HK-2 (cell line): Measurements from ENCODE around the gene CNOT9.

Source experiments
- DNase-seq: peaks from one replicate; pipeline ENCODE4 v3.0.0-alpha.2; 2018; ENCODE audit not compliant: unreplicated experiment

Gene CNOT9

DNA sequence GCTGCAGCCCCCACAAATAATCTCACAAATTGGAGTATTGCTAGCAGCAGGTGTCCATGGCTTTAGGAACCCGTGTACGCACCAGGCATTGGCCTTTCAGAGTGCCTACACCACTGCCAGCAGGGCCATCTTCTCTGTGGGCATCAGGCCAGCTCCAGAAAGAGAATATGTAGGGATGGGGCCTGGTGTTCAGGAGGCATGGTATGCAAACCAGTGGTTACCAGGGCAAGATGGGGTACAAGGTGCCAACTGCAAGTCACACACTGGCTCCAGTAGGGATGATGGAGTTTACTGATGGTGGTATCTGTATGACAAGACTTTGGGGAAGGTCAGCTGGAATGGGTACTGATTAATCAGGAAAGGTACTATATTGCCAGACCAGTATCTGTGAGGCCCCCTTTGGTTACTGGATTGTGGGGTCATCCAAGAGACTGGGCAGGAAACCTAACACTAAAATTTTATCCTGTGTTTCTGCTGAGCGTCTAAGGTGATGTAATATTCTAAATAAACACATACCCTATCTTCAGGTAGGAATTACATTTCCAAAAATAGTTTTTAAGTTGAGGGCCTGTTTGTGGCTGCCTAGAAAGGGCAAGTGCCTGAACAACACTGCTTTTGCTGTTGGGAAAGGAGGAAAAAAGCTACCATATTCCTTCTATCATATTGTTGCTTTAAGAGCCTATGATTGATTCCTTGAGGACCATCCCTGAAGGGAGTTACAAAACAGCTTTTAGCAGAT is 9.0 kb downstream of the CNOT9 start:
- DNase-seq: no peak

DNA sequence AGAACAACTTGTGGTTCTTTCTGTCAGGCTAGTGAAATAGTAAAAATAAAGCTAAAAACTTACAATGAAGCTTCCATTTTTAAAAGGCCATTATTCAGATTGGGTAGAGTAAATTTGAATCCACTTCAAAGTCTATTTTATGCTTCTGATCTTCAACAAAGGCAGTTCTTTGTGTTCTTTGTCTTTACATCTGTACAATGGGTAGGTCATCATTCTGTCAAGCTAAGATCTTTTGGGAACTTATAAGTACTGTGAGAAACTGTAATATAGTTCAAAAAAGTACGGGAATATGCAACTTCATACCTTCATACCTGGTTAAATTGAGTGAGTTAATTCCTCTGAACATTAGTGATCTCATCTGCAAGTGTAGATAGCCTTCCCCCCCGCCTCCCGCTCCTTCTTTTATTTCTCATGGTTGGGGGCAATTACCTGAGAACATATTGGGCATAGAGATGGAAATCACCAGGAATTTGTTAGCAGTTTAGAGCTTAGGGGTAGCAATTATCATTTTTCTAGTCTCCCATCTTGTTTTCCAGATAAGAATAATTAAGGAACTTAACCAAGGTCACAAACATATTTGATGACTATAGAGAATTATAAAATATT is 9.7 kb downstream of the CNOT9 start:
- DNase-seq: no peak

DNA sequence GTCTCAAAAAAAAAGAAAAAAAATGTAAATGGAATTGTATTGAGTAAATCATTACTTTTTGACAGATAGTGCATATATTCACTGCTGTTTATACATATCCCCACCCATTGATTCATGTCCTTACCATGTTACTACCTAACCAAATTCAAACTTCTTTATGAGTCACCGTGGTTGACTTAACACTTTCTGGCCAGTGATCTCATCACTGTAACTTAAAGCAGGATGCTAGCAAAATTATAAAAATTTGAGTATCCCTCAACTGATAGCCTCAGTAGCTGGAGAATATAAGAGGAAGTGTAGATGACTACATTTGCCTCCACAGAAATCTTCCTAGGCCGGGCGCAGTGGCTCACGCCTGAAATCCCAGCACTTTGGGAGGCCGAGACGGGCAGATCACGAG is 13.4 kb downstream of the CNOT9 start:
- DNase-seq: no peak

DNA sequence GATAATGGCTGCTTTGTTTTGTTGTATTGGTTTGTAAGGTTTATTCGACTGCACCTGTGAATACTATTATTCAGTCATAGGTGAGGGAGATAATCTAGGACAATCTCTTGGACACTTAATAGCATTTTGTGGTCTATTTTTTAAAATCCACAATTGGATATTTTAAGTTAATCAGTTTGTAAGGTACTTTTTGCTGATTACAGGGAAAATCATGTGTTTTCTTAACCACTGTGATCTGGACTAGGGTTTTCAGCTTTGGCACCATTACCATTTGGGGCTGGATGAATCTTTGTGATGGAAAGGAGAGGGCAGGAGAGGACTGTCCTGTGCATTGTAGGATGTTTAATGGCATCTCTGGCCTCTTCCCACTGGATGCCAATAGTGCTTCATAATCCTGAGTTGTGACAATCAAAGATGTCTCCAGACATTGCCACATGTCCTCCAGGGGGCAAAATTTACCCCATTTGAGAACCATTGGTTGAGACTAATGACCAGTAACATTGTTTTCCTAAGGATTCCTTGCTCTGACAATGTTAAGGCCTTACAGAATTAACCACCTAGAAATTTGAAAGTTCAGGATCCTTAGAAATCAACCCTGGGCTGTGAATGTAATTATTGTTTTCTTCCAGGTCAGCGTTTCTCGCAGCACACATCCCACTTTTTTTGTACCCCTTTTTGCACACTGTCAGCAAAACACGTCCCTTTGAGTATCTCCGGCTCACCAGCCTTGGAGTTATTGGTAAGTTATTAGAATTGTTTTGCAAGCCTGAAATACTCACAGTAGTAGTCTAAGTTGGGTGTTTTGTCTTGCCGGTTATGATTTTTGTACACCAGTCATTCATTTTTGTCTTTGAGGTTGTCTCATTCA is 15.6 kb downstream of the CNOT9 start:
- no peak for DNase-seq

DNA sequence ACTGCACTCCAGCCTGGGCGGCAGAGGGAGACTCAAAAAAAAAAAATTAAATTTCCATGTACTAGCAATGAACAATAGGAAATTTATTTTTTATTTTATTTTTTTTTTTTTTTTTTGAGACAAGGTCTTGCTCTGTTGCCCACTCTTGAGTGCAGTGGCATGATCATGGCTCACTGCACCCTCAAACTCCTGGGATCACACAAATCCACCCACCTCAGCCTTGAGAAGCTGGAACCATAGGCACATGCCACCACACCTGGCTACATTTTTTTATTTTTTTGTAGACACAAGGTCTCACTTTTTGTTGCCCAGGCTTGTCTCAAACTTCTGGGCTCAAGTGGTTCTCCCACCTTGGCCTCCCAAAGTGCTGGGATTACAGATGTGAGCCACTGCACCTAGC is 16.9 kb downstream of the CNOT9 start:
- DNase-seq: no peak

DNA sequence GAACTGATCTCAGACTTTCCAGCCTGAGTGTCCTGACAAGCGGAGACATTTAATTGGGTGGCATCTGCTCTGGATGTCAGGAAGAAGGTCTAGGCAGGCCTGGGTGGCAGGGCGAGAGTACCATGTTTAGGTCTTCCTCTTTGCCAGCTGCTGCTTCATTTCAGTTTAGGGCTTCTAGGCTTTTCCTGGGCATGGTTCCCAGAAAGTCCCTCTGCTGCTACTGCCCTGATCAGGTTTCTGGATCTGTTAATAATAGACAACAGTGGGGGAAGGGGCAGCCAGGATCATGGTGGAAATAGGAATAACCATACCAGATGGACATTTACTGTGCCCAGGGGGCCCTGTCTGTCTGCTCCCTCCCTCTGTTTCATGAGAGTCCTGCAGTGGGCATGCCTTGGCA is 36.8 kb downstream of the CNOT9 start:
- no peak for DNase-seq

DNA sequence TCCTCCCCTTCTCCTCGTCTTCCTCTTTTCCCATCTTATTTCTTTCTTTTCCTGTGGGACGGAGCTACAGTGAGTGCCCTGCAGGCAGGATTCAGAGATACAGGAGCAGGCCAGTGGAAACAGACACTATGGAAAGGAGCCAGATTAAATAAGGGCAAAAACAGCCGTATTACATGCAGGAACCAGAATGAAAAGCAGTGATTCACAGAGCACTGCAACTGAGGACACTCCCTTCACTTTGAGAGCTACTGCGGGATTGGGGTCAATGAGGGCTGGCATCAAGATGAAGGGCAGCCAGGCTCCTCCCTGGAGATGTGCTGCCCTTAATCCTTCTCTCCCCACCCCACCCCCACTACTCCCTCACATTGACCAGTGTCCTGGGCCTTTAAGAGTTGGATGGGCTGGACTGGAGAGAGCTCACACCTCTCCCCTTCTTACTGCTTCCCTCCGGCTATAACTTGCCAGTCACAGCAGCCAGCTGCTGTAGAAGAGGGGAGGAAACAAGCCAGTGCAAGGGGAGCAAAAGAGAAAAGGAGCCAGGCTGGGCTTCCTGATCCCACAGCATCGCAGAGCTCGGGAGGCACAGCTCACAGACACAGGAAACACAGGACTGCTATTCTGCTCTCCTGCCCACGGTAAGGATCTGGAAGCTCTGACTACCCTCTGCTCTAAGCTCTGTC is 38.9 kb downstream of the CNOT9 start, which contains the start of gene PLCD4:
TSS of gene PLCD4 (plus strand) at position 464 of the 680 bp plus-strand sequence. CDS start 7,841 bp downstream, outside the sequence.
- DNase-seq: no peak

DNA sequence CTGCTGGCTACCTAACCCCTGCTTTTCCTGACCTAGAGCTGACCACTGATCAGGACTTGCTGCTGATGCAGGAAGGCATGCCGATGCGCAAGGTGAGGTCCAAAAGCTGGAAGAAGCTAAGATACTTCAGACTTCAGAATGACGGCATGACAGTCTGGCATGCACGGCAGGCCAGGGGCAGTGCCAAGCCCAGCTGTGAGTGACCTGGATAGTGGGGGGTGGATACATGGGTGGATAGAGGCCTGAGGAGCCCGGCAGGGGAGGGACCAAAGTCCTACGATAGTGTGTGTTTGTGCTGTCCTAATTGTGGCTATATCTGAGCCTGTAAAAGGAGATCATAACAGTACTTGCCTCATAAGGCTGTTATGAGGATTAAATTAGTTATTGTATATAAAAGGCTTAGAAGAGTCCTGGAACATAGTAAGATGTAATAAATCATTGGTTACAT is 47.3 kb downstream of the CNOT9 start:
- no peak for DNase-seq

DNA sequence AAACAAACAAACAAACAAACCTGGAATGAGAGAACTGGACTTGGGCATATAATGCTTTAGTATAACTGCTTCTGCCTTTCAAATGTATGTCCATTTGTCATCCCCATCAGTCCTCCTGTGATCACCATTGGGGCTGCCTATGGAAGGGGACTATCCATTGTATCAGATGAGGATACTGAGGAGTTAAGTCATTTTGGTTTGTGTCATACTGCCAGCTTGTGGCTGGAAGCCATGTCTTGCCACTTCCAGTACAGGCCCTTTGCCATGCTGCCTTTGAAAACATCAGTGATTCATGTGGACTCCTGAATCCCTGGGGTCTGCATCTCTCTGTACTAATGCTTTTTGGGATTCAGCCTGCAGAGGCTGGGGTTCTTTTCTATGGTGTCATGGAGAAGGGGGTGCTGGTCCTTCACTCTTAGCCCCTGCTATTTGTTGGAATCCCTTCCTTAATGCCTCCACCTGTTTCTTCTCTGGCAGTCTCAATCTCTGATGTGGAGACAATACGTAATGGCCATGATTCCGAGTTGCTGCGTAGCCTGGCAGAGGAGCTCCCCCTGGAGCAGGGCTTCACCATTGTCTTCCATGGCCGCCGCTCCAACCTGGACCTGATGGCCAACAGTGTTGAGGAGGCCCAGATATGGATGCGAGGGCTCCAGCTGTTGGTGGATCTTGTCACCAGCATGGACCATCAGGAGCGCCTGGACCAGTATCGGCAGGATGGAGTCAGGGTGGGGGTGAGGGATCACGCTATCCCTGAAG is 49.6 kb downstream of the CNOT9 start:
- DNase-seq: no peak

DNA sequence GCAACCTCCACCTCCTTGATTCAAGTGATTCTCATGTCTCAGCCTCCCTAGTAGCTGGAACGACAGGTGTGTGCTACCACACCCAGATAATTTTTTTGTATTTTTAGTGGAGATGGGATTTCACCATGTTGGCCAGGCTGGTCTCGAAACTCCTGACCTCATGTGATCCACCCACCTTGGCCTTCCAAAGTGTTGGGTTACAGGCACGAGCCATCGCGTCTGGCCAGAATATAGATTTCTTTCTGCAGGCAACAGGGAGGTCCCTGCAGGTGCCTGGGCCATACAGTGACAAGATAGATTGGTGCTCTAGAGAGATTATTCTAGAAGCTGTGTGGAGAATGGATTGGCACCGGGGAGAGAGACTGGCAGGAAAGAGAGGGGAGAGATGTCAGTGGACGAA is 52.4 kb downstream of the CNOT9 start:
- no peak for DNase-seq

DNA sequence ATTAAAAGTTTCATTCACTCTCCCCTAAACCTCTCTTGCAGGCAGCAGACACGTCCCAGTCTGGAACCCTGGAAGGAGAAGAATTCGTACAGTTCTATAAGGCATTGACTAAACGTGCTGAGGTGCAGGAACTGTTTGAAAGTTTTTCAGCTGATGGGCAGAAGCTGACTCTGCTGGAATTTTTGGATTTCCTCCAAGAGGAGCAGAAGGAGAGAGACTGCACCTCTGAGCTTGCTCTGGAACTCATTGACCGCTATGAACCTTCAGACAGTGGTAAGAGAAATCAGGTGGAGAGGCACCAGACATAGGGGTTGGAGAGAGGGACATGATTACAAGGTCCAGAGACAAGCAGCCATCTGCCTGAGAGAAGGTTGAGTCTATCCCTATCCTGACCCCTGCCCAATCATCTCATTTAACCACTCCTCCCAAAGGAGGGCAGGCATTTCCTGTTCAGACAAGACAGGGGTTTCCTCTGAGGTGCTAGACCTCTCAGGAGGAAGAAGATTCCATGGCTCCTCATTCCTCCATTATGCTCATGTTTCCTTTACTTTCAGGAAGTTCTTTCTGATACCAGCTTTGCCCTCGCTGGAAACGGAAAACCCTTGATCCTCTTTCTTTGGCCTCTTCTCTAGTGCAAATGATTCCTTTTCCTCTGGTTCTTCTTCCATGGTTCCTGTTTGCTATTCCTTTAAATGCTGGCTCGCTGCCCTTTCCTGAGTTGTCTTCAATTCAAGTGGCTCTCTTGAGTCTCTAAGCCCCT is 54.1 kb downstream of the CNOT9 start:
- DNase-seq: no peak

DNA sequence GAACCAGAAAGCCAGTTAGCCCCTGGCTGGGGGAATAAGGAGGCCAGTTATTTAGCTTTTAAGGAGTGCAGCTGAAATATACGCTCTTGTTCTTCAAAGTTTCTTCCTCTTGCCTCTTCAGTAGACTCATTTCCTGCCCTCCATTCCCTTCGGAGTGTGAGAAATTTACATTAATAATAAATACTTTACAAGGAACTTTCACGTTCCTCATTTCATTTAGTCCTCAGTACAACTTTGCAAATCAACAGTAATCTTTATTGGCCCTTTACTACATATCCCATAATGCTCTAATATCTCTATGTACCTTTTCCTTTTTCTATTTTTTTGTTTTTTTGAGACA is 54.7 kb downstream of the CNOT9 start:
- no peak for DNase-seq

DNA sequence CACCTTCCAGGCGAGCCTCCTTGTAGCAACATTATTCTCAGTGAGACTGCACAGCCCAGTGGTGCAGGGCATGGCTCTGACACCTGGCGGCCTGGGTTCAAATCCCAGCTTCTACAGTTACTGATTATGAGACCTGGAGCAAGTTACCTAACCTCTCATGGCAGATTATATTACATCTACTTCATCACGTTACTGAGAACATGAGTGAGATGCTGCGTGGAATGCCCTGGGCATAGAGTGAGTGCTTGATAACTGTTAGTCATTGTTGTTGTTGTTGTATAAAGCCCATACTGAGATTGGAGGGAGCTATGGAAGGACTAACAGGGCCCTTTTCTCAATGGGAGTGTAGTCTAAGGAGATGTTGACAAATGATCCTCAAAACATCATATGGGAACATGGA is 57.7 kb downstream of the CNOT9 start:
- no peak for DNase-seq

DNA sequence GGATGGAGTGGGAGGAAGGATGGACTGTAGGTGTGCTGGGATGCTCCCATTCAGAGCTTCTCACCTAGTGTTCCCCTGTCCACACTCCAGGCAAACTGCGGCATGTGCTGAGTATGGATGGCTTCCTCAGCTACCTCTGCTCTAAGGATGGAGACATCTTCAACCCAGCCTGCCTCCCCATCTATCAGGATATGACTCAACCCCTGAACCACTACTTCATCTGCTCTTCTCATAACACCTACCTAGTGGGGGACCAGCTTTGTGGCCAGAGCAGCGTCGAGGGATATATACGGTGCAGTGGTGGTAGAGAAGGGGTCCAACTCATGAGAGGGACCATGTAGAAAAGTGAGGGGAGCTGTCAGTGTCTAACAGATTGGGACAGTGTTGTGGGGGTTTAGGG is 59.3 kb downstream of the CNOT9 start:
- no peak for DNase-seq

DNA sequence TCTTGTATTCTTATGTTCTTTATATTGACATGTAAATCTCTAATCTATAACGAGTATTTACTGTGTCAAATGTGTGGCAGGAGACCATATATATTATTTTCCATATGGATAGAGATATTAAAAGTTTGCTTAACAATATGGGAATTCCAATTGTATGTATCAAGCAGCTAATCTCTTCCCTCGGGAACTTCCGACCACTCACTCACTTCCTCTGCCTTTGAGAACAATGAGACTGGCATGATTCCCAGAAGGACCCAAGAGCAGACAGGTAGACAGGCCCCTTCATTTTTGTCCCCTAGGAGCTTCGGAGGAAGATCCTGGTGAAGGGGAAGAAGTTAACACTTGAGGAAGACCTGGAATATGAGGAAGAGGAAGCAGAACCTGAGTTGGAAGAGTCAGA is 63.2 kb downstream of the CNOT9 start:
- no peak for DNase-seq

DNA sequence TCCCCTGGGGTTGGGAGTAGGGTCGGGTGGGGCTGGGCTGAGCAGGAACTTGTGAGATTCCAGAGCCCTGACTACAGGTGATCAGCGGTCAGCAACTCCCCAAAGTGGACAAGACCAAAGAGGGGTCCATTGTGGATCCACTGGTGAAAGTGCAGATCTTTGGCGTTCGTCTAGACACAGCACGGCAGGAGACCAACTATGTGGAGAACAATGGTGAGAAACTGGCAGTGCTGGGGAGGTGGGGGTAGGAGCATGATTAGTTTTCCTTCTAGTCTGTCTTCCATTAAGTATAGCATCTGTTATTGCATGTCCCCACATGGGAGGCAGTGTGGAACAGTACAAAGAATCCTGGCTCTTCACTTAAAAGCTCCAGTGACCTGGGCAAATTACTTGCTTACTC is 67.1 kb downstream of the CNOT9 start:
- no peak for DNase-seq

DNA sequence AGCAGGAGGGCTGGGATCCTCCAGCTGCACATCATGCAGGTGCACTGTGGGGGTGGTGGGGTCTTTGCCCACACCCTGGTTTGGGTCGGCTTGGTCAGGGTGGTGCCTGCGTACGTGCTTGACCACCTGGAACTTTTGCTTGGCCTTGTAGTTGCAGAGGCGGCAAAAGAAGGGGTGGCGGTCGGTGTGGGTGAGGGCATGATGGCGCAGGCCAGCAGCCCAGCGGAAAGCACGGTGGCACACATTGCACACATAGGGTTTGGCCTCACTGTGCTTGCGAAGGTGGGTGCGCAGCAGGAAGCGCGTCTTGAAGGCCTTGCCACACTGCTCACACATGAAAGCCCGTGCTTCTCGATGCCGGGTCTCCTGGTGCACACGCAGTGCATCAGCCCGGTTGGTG is 69.7 kb downstream of the CNOT9 start:
- DNase-seq: no peak

DNA sequence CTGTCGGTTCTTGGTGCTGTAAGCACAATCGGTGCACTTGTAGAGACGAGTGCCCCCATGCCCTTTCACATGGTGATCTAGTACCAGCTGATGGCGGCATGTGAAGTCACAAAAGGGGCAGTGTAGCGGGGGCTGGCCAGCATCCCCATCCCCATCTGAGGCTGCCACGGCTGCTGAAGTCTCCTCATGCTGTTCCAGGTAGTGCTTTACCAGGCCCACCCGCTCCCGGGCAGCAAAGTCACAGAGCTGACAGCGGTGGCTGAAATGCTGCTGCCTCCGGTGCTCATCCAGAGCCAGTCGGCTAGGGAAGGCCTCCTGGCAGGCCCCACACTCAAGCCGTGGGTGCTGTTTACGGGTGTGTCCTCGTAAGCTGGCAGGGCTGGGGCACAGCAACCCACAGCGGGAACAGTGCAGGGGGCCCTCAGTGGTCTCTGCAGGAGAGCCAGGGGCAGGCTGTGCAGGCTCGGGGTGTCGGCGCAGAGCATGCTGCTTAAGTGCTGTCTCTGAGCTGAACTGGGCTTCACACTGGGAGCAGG is 73.5 kb downstream of the CNOT9 start:
- no peak for DNase-seq

DNA sequence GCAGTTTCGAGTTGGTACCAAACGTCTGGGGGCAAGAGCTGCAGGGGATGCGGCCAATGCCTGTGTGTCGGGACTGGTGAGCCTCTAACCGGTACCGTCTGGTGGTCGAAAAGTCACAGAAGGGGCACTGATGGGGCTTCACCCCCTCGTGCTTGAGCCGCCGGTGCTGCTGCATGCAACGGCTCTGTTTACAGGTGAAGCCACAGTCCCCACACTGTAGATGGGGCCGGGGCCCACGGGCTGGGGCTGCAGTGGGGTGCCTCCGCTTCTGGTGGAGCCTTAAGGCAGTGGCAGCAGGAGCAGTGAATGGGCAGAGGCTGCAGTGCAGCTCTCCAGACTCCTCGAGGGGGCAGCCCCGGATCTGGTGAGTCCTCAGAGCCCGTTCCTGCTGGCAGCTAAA is 74.1 kb downstream of the CNOT9 start:
- no peak for DNase-seq

DNA sequence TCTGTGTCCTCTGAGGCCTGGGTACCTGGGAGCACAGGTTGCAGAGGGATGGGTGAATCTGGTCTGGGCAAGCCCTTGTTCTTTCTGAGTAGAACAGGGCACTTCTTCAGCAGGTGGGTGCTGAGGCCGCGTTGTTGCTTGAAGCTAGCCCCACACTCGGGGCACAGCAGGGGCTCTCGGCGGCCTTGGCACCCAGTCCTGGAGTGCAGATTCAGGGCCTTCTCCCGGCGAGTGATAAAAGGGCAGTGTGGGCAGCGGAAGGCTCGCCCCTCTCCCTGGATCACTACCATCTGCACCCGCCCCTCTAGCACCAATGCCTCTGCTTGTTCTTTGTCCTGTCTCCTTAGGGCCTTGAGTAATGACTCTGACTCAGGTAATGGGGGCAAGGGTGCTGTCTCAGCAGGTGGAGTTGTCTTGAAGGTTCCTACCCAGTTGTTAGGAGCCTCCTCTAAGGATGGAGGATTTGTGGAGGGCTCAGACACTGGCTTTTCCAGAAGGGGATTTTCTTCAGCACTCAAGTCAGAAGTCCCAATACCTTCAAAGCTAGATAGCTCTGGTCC is 75.2 kb downstream of the CNOT9 start:
- no peak for DNase-seq
